Ascending aorta (tissue), 2 donors: Measurements from ENCODE around the gene LCP1. TPM values are rescaled to one million over a fixed set of nuclear protein-coding genes. Genes with fewer than 3 reads are reported as not detected.

ENCODE experiments used
- DNase-seq, 2 donors: peaks; one replicate each; pipeline ENCODE4 v3.0.0-alpha.2; 2019; ENCODE audit warnings: low spot score in 2 of 2
- H3K27ac ChIP-seq, 2 donors: fragments of 200-600 bp; sonication (generic); one replicate each; pipeline ENCODE4 v1.5.1; 2016 to 2017; ENCODE audit warnings: mild to moderate bottlenecking in 1 of 2
- H3K27me3 ChIP-seq: fragments of 200-600 bp; sonication (generic); one replicate; pipeline ENCODE4 v1.5.1; 2017
- H3K36me3 ChIP-seq, 2 donors: fragments of 200-600 bp; sonication (generic); one replicate each; pipeline ENCODE4 v1.5.1; 2016
- H3K4me1 ChIP-seq, 2 donors: fragments of 200-600 bp; sonication (generic); one replicate each; pipeline ENCODE4 v1.5.1; 2016 to 2017; ENCODE audit warnings: mild to moderate bottlenecking in 1 of 2
- H3K4me3 ChIP-seq, 2 donors: fragments of 200-600 bp; sonication (generic); one replicate each; pipeline ENCODE4 v1.5.1; 2016 to 2017; ENCODE audit warnings: mild to moderate bottlenecking in 1 of 2
- H3K9me3 ChIP-seq, 2 donors: fragments of 200-600 bp; sonication (generic); one replicate each; pipeline ENCODE4 v1.5.1; 2016
- intact Hi-C: fragments of 100-400 bp; cut with DNase I; formaldehyde crosslinking; loops from one replicate; pipeline ENCODE4 v1.15.1; 2023
- total RNA-seq: library from RNA; depleted of rRNA; stranded (reverse); fragments of >200 nt; gene quantifications from one replicate; pipeline ENCODE4 v1.1.0, GENCODE V29; 2016
- TF ChIP-seq, protein P1 (sequence below), 3 experiments: fragments of 200-600 bp in 2 of 3; fragments of 450-650 bp in 1 of 3; sonication (generic) in 2 of 3; IDR thresholded peaks; one replicate each; pipeline ENCODE4 v1.5.1; 2016 to 2019; ENCODE audit warnings: antibody characterized with exemption in 3 of 3, mild to moderate bottlenecking in 1 of 3, moderate library complexity in 1 of 3

The LCP1 gene
- total RNA-seq, 1 donor from 2014 or later = 78.0 TPM

- Histone ChIP-seq H3K4me3 (no peak overlapping the region), H3K27me3 (no peaks in the 10 kb centered on the region), H3K4me1 (no peaks in the 10 kb centered on the region), H3K36me3 (no peaks in the 10 kb centered on the region), H3K27ac (no peak overlapping the region), H3K9me3 (no peaks in the 10 kb centered on the region)
- DNase-seq = no peak
- intact Hi-C loops = no loop called here
- TF ChIP-seq, protein P1, sequence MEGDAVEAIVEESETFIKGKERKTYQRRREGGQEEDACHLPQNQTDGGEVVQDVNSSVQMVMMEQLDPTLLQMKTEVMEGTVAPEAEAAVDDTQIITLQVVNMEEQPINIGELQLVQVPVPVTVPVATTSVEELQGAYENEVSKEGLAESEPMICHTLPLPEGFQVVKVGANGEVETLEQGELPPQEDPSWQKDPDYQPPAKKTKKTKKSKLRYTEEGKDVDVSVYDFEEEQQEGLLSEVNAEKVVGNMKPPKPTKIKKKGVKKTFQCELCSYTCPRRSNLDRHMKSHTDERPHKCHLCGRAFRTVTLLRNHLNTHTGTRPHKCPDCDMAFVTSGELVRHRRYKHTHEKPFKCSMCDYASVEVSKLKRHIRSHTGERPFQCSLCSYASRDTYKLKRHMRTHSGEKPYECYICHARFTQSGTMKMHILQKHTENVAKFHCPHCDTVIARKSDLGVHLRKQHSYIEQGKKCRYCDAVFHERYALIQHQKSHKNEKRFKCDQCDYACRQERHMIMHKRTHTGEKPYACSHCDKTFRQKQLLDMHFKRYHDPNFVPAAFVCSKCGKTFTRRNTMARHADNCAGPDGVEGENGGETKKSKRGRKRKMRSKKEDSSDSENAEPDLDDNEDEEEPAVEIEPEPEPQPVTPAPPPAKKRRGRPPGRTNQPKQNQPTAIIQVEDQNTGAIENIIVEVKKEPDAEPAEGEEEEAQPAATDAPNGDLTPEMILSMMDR (IDR thresholded peaks at IDR 0.05) = no peak
Measured at GRCh38 chr13:46126056-46126455, 55.9 kb downstream of the LCP1 start.

DNA sequence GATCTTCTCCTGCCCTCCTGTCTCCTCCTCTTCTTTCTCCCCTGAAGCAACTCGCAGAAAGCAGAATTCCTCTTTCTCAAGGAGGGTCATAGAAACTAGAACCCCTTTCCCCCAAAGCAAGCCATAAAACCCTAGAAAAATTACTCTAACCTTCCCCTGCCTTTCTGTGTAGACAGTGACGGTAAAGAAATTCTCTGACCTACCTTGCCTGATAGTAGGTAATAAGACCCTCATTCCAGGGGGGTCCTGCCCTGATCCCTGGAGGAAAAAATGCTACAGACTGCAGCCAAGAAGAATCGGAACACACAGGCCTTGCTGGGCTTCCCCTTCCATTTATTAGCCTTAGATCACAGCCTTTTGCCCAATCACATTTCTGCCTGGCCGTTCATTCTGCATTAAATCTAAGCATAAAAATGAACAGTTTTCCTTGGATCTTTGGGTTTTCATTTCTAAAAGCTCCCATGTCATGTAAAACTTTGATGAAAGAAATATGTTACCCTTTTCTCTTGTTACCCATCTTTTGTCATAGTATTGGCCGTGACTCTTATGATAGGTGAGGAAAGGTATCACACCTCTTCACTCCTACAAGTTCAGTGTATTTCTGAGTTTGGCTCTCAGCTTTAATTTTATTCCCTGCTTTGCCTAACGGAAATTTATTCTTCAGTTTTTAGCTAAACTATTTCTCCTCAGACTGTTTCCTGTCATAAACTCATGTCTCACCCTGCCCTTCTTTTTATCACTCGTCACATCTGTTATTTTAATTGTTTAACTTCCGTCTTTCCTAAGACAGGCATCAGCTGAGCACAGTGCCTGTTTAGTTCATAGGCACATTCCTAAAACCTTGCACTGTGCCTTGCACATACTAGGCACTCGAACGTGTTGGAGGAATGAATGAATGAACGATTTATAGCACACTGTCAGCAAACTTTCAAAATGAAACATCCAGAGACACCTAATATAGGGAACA is 56.7 kb downstream of the LCP1 start:
- no peaks in the 10 kb centered on the region for H3K36me3 ChIP-seq
- TF ChIP-seq, protein P1 (IDR thresholded peaks at IDR 0.05) = no peak
- DNase-seq = no peak
- H3K27me3 ChIP-seq = no peaks in the 10 kb centered on the region
- no peak overlapping the region for H3K27ac ChIP-seq
- intact Hi-C loops = no loop called here
- no peak overlapping the region for H3K4me3 ChIP-seq
- H3K4me1 ChIP-seq = no peaks in the 10 kb centered on the region
- no peaks in the 10 kb centered on the region for H3K9me3 ChIP-seq

DNA sequence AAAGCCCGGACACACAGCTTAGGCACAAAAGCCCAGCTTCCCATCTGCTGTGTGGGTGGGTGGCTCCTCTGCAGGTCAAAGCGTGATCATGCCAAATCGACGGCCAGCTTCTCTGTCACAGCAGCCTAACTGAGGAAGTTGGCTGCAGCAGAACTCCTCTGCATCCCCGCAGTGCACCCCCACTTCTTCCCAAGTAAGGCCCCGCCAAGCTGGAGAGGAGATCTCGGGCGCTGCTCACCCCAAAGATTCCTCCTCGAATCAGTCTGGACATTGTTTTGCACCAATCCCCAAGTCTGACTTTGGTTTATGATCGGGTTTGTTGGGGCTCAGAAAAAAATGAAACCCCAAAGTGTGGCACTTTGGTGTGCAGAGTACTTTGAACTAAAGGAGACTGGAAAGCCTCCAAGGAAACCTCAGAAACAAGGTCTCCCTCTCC is 57.4 kb downstream of the LCP1 start:
- intact Hi-C loops = no loop called here
- Histone ChIP-seq H3K9me3 (no peaks in the 10 kb centered on the region), H3K27me3 (no peaks in the 10 kb centered on the region), H3K4me3 (no peak overlapping the region), H3K36me3 (no peaks in the 10 kb centered on the region), H3K4me1 (no peaks in the 10 kb centered on the region), H3K27ac (no peak overlapping the region)
- DNase-seq = no peak
- TF ChIP-seq, protein P1 (IDR thresholded peaks at IDR 0.05) = no peak

- TF ChIP-seq, protein P1 (IDR thresholded peaks at IDR 0.05) = no peak
- no peaks in the 10 kb centered on the region for H3K27me3 ChIP-seq
- no peaks in the 10 kb centered on the region for H3K4me1 ChIP-seq
- no peaks in the 10 kb centered on the region for H3K36me3 ChIP-seq
- no peak overlapping the region for H3K27ac ChIP-seq
- intact Hi-C loops = no loop called here
- H3K9me3 ChIP-seq = no peaks in the 10 kb centered on the region
- H3K4me3 ChIP-seq = no peak overlapping the region
- DNase-seq = no peak
Measured at GRCh38 chr13:46122304-46122703, 59.7 kb downstream of the LCP1 start.

DNA sequence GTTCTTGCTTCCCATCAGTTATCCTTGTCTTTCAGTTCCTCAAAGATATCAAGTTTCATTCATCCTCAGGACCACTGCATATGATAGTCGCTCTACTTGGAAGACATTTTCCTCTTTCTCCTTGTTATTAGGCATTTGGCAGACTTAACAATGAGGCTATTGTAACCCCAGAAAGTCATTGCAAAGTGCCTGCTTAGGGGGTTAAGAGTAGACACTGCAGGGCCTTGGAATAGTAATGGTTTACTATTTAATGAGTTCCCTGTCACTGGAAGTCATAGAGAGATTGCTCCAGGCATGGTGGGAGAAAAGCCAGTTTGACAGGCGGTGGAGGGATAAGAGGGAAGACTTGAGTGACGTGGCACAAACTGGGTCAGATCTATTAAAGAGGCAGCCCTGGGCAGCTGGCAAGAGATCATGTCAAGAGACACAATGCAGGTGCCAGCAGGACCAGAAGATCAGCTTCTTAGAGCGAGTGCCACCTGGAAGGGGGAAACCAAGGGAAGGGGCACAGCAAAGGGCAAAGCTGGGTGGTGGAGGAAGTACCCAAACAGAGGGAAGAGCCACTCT is 60.3 kb downstream of the LCP1 start:
- TF ChIP-seq, protein P1 (IDR thresholded peaks at IDR 0.05) = no peak
- intact Hi-C loops = no loop called here
- H3K4me3 ChIP-seq = no peak overlapping the region
- H3K27ac ChIP-seq = no peak overlapping the region
- H3K36me3 ChIP-seq = no peaks in the 10 kb centered on the region
- H3K9me3 ChIP-seq = no peaks in the 10 kb centered on the region
- no peaks in the 10 kb centered on the region for H3K27me3 ChIP-seq
- H3K4me1 ChIP-seq = no peaks in the 10 kb centered on the region
- DNase-seq = no peak
